Kidney (tissue), 22 donors: ENCODE results near the gene RAB34. TPM values are rescaled to one million over a fixed set of nuclear protein-coding genes. Genes with fewer than 3 reads are reported as not detected.
A peak's percentile ranks its signal among the peaks of the same experiment; 100 is the strongest.

Experiments used
- DNase-seq, 5 donors: peaks; one replicate each; pipeline ENCODE4 v3.0.0-alpha.2; 2013 to 2020
- FAIRE-seq: peaks from 2 replicates; lab custom pipeline; 2012; peaks lifted over from hg19 to GRCh38; lab: Jason Lieb, UNC
- H3K27ac ChIP-seq, 2 donors: one replicate each; pipeline ENCODE4 v1.7.0; 2013; ENCODE audit warnings: low read depth in 2 of 2, low read length in 2 of 2, inconsistent platforms in 1 of 2
- H3K27me3 ChIP-seq: one replicate; pipeline ENCODE4 v1.7.1; 2013; ENCODE audit warnings: low read length, inconsistent platforms; ENCODE audit not compliant: control insufficient read depth, insufficient read depth
- H3K36me3 ChIP-seq, 3 donors: one replicate each; pipeline versions ENCODE4 v1.7.0 to v1.7.1; 2013; ENCODE audit warnings: low read length in 3 of 3, control low read depth in 1 of 3, inconsistent platforms in 1 of 3; ENCODE audit not compliant: insufficient read depth in 3 of 3, control insufficient read depth in 2 of 3
- H3K4me1 ChIP-seq, 3 donors: one replicate each; pipeline versions ENCODE4 v1.7.0 to v1.7.1; 2013; ENCODE audit warnings: low read length in 3 of 3, inconsistent platforms in 1 of 3, low read depth in 1 of 3; ENCODE audit not compliant: control insufficient read depth in 2 of 3, insufficient read depth in 2 of 3
- H3K4me3 ChIP-seq, 3 donors: one replicate each; pipeline versions ENCODE4 v1.7.0 to v1.8.1; 2013; ENCODE audit warnings: low read length in 3 of 3, control low read depth in 1 of 3, inconsistent platforms in 1 of 3
- H3K9ac ChIP-seq, 3 donors: one replicate each; pipeline versions ENCODE4 v1.7.0 to v1.7.1; 2013; ENCODE audit warnings: low read length in 3 of 3, control low read depth in 1 of 3, inconsistent platforms in 1 of 3
- H3K9me3 ChIP-seq, 3 donors: one replicate each; pipeline versions ENCODE4 v1.7.0 to v1.7.1; 2013; ENCODE audit warnings: low read length in 3 of 3, control low read depth in 1 of 3, inconsistent platforms in 1 of 3; ENCODE audit not compliant: control insufficient read depth in 2 of 3, insufficient read depth in 1 of 3
- CTCF ChIP-seq: IDR thresholded peaks from 3 replicates; pipeline ENCODE4 v1.5.1; 2012; ENCODE audit warnings: mild to moderate bottlenecking, moderate library complexity, borderline replicate concordance; ENCODE audit not compliant: insufficient read depth; ENCODE audit errors: extremely low read depth
- intact Hi-C: fragments of 100-400 bp; cut with DNase I; formaldehyde crosslinking; loops from one replicate; pipeline ENCODE4 v1.11.1; 2022
- long read RNA-seq, 10 donors: library from polyadenylated mRNA in 1 of 10; unstranded in 1 of 10; transcript quantifications; one replicate each; pipeline ENCODE4 v2.0.0 and lab custom pipeline, GENCODE V29; 2021 to 2026
- polyA plus RNA-seq: library from polyadenylated mRNA; stranded (reverse); fragments of 350-450 nt; fragmentation: Illumina TruSeq; extraction: RNeasy Lipid Tissue Mini Kit (QIAGEN cat#74804); gene quantifications from one replicate; pipeline ENCODE4 v1.2.3, GENCODE V29; 2014; ENCODE audit warnings: low read depth, low replicate concordance; ENCODE audit not compliant: insufficient read depth
- total RNA-seq: library from RNA; stranded (reverse); fragmentation: NEBNext Ultra II Directional; extraction: Animal tissue kit (Norgen Biotek cat#: 25700); gene quantifications from one replicate; pipeline ENCODE4 v1.2.1, GENCODE V29; 2021
- donor health status: control.
- donor health status: control.
- donor health status: control.
- donor health status: control.
- donor health status: control.
- donor health status: DM: yes; HTN: yes; CAD: no.
- donor health status: Normal renal cell carcinoma (clear cell type).

Gene RAB34
- total RNA-seq: 119 TPM
- polyA plus RNA-seq: 128 TPM
- long read RNA-seq, donor 1, transcript RAB34-204 (10 exons, 1,766 nt): major isoform, 17 of 61 reads
- long read RNA-seq, donor 1, transcript RAB34-203 (10 exons, 1,597 nt): minor isoform, 5 of 61 reads
- long read RNA-seq, donor 1, partial matches to known transcripts: 33 of 61 reads
- long read RNA-seq, donor 1, other reads (novel, unspliced or antisense): 0 of 61 reads
- long read RNA-seq, donor 2, transcript RAB34-201 (11 exons, 1,592 nt): minor isoform, 5 of 2,642 reads
- long read RNA-seq, donor 2, transcript RAB34-204 (10 exons, 1,766 nt): major isoform, 22 of 2,642 reads
- long read RNA-seq, donor 2, partial matches to known transcripts: 906 of 2,642 reads
- long read RNA-seq, donor 2, other reads (novel, unspliced or antisense): 1,700 of 2,642 reads
- long read RNA-seq, donor 3, transcript RAB34-204 (10 exons, 1,766 nt): major isoform, 15 of 91 reads
- long read RNA-seq, donor 3, transcript RAB34-203 (10 exons, 1,597 nt): minor isoform, 7 of 91 reads
- long read RNA-seq, donor 3, partial matches to known transcripts: 59 of 91 reads
- long read RNA-seq, donor 3, other reads (novel, unspliced or antisense): 0 of 91 reads
- long read RNA-seq, donor 4, transcript RAB34-204 (10 exons, 1,766 nt): major isoform, 13 of 95 reads
- long read RNA-seq, donor 4, transcript RAB34-203 (10 exons, 1,597 nt): minor isoform, 9 of 95 reads
- long read RNA-seq, donor 4, partial matches to known transcripts: 71 of 95 reads
- long read RNA-seq, donor 4, other reads (novel, unspliced or antisense): 0 of 95 reads
- long read RNA-seq, donor 5, partial matches to known transcripts: 0 of 1 reads
- long read RNA-seq, donor 5, other reads (novel, unspliced or antisense): 0 of 1 reads
- long read RNA-seq, donor 6, transcript RAB34-204 (10 exons, 1,766 nt): major isoform, 13 of 80 reads
- long read RNA-seq, donor 6, partial matches to known transcripts: 58 of 80 reads
- long read RNA-seq, donor 6, other reads (novel, unspliced or antisense): 0 of 80 reads
- long read RNA-seq, donor 7, transcript RAB34-210 (11 exons, 863 nt): minor isoform, 14 of 164 reads
- long read RNA-seq, donor 7, transcript RAB34-204 (10 exons, 1,766 nt): major isoform, 56 of 164 reads
- long read RNA-seq, donor 7, transcript RAB34-201 (11 exons, 1,592 nt): minor isoform, 26 of 164 reads
- long read RNA-seq, donor 7, partial matches to known transcripts: 16 of 164 reads
- long read RNA-seq, donor 7, other reads (novel, unspliced or antisense): 44 of 164 reads
- long read RNA-seq, donor 8, transcript RAB34-204 (10 exons, 1,766 nt): major isoform, 18 of 3,350 reads
- long read RNA-seq, donor 8, partial matches to known transcripts: 1,341 of 3,350 reads
- long read RNA-seq, donor 8, other reads (novel, unspliced or antisense): 1,976 of 3,350 reads
- long read RNA-seq, donor 9, transcript RAB34-204 (10 exons, 1,766 nt): major isoform, 9 of 37 reads
- long read RNA-seq, donor 9, partial matches to known transcripts: 21 of 37 reads
- long read RNA-seq, donor 9, other reads (novel, unspliced or antisense): 0 of 37 reads
- long read RNA-seq, donor 10, transcript RAB34-201 (11 exons, 1,592 nt): minor isoform, 6 of 3,384 reads
- long read RNA-seq, donor 10, transcript RAB34-204 (10 exons, 1,766 nt): major isoform, 15 of 3,384 reads
- long read RNA-seq, donor 10, partial matches to known transcripts: 1,241 of 3,384 reads
- long read RNA-seq, donor 10, other reads (novel, unspliced or antisense): 2,112 of 3,384 reads

- Histone ChIP-seq H3K9ac (peak within 1 kb of the TSS; percentile 27 to 82 (median 61)), H3K4me3 (peak within 1 kb of the TSS; percentile 66 to 81 (median 73)), H3K27ac (peak within 1 kb of the TSS; percentile 89 to 91), H3K9me3 (no peaks in the 10 kb centered on the region), H3K4me1 (peaks cover 6 to 37% (median 18%) of the 10 kb centered on the region in 3 donors), H3K36me3 (peaks cover 3 to 22% (median 15%) of the 10 kb centered on the region in 3 donors), H3K27me3 (no peaks in the 10 kb centered on the region)
- peak; percentile 27 for TF ChIP-seq CTCF
- FAIRE-seq: no peak
- intact Hi-C loops: no loop called here
- peak; percentile 95 to 98 (median 97) for DNase-seq
Observed at GRCh38 chr17:28717578-28718332, at the start of gene RAB34. Gene RAB34 (minus strand): TSS chr17:28717868. CDS start chr17:28717266, 602 bp downstream.

GRCh38 chr17:28765038-28765437, 47.4 kb upstream of the RAB34 start:
- Histone ChIP-seq H3K4me1 (peaks cover 0 to 5% (median 0%) of the 10 kb centered on the region in 3 donors), H3K9me3 (no peaks in the 10 kb centered on the region), H3K27ac (no peak overlapping the region), H3K27me3 (no peaks in the 10 kb centered on the region), H3K36me3 (peaks cover 0 to 9% (median 0%) of the 10 kb centered on the region in 3 donors), H3K9ac (no peak overlapping the region), H3K4me3 (no peak overlapping the region)
- no peak for FAIRE-seq
- no peak for TF ChIP-seq CTCF
- intact Hi-C loops: no loop called here
- no peak for DNase-seq
